A549 (cell line): Measurements from ENCODE around the gene BCL2. TPM values are rescaled to one million over a fixed set of nuclear protein-coding genes. Genes with fewer than 3 reads are reported as not detected.

Source experiments
- ATAC-seq, 2 experiments: fragments of 200-7000 bp in 1 of 2; fragments of >200 bp in 1 of 2; cut with Nextera tagmentation in 1 of 2; cut with Tn5 transposase in 1 of 2; 3 replicates each; pipeline versions ENCODE4 v1.8.0 to v1.9.1; 2018 to 2020; ENCODE audit warnings: mild to moderate bottlenecking in 1 of 2, moderate library complexity in 1 of 2
- CTCF ChIA-PET: fragments of 300-600 bp; sonication (Branson Sonifier 250); formaldehyde crosslinking; extraction: SDS; loops from one replicate; lab custom pipeline; 2021; ENCODE audit warnings: antibody characterized with exemption, inconsistent platforms; lab: Yijun Ruan, JAX
- POLR2A ChIA-PET: fragments of 350-600 bp; formaldehyde crosslinking; extraction: SDS; loops from one replicate; lab custom pipeline; 2021; ENCODE audit warnings: antibody characterized with exemption, inconsistent platforms; lab: Yijun Ruan, JAX
- DNase-seq, 2 experiments: peaks; one replicate each; pipeline versions ENCODE4 v3.0.0 to v3.0.0-alpha.2; 2011 to 2016; ENCODE audit warnings: low read depth in 1 of 2, low spot score in 1 of 2
- FAIRE-seq: peaks from 2 replicates; lab custom pipeline; 2011; peaks lifted over from hg19 to GRCh38; lab: Jason Lieb, UNC
- H3K27ac ChIP-seq, 2 experiments: fragments of >200 bp; sonication (Bioruptor Twin); formaldehyde crosslinking; 3 replicates each; pipeline ENCODE4 v1.5.1; 2016 to 2017
- H3K4me1 ChIP-seq: fragments of >200 bp; sonication (Bioruptor Twin); formaldehyde crosslinking; 3 replicates; pipeline ENCODE4 v1.6.1; 2016
- H3K4me2 ChIP-seq: fragments of >200 bp; sonication (Bioruptor Twin); formaldehyde crosslinking; 3 replicates; pipeline ENCODE4 v1.6.1; 2016
- H3K4me3 ChIP-seq: fragments of >200 bp; sonication (Bioruptor Twin); formaldehyde crosslinking; 3 replicates; pipeline ENCODE4 v1.5.1; 2016
- H3K9me3 ChIP-seq: fragments of >200 bp; sonication (Bioruptor Twin); formaldehyde crosslinking; 3 replicates; pipeline ENCODE4 v1.6.1; 2016
- CHD2 ChIP-seq: fragments of 150-350 bp; IDR thresholded peaks from 2 replicates; pipeline ENCODE4 v1.6.1; 2014; ENCODE audit warnings: low read length; ENCODE audit not compliant: partially characterized antibody
- CTCF ChIP-seq: fragments of >200 bp; sonication (Bioruptor Twin); formaldehyde crosslinking; IDR thresholded peaks from 3 replicates; pipeline ENCODE4 v1.5.1; 2016
- HDAC2 ChIP-seq: fragments of 200-600 bp; sonication (generic); IDR thresholded peaks from 2 replicates; pipeline ENCODE4 v1.6.1; 2016
- HMGXB4 ChIP-seq: fragments of 250-450 bp; sonication (Bioruptor Pico); IDR thresholded peaks from 2 replicates; pipeline ENCODE4 v1.5.0; 2021; ENCODE audit warnings: mild to moderate bottlenecking, moderate library complexity, borderline replicate concordance
- HOXA7 ChIP-seq: fragments of 250-450 bp; sonication (Bioruptor Pico); IDR thresholded peaks from 2 replicates; pipeline ENCODE4 v1.5.0; 2020; ENCODE audit warnings: mild to moderate bottlenecking, moderate library complexity
- HOXB13 ChIP-seq: fragments of 250-450 bp; sonication (Bioruptor Pico); IDR thresholded peaks from 2 replicates; pipeline ENCODE4 v1.5.0; 2020; ENCODE audit warnings: low read depth, mild to moderate bottlenecking, moderate library complexity
- HOXB5 ChIP-seq: fragments of 250-450 bp; sonication (Bioruptor Pico); IDR thresholded peaks from 2 replicates; pipeline ENCODE4 v1.5.0; 2020; ENCODE audit warnings: mild to moderate bottlenecking, moderate library complexity
- KDM5A ChIP-seq: fragments of 200-600 bp; sonication (generic); IDR thresholded peaks from 2 replicates; pipeline ENCODE4 v1.6.1; 2016; ENCODE audit warnings: antibody characterized with exemption, mild to moderate bottlenecking
- MYC ChIP-seq: IDR thresholded peaks from 2 replicates; pipeline ENCODE4 v1.6.1; 2012; ENCODE audit warnings: mild to moderate bottlenecking, inconsistent platforms, low read length, improper control_type of control experiment, borderline replicate concordance
- NFE2L2 ChIP-seq: fragments of 150-350 bp; conservative IDR thresholded peaks from 2 replicates; pipeline ENCODE4 v1.6.1; 2014; ENCODE audit warnings: low read length
- PHF8 ChIP-seq: fragments of 200-600 bp; sonication (generic); IDR thresholded peaks from 2 replicates; pipeline ENCODE4 v1.6.1; 2016; ENCODE audit warnings: low read depth, mild to moderate bottlenecking, antibody characterized with exemption, moderate library complexity, borderline replicate concordance
- RAD21 ChIP-seq, 2 experiments: fragments of >200 bp in 1 of 2; sonication (Bioruptor Twin) in 1 of 2; formaldehyde crosslinking in 1 of 2; IDR thresholded peaks in 1 of 2; conservative IDR thresholded peaks in 1 of 2; 2 replicates in 1 of 2; 3 replicates in 1 of 2; pipeline ENCODE4 v1.6.1; 2012 to 2018; ENCODE audit warnings: inconsistent platforms in 1 of 2
- RARB ChIP-seq: fragments of 250-450 bp; sonication (Bioruptor Pico); IDR thresholded peaks from 2 replicates; pipeline ENCODE4 v1.8.0; 2021; ENCODE audit warnings: mild to moderate bottlenecking, moderate library complexity
- RNF2 ChIP-seq: fragments of 200-600 bp; sonication (generic); IDR thresholded peaks from 2 replicates; pipeline ENCODE4 v1.6.1; 2016; ENCODE audit warnings: low read depth, mild to moderate bottlenecking, antibody characterized with exemption, moderate library complexity, borderline replicate concordance
- TFCP2L1 ChIP-seq: fragments of 250-450 bp; sonication (Bioruptor Pico); IDR thresholded peaks from 2 replicates; pipeline ENCODE4 v1.5.0; 2021; ENCODE audit warnings: mild to moderate bottlenecking
- USF2 ChIP-seq: fragments of 450-650 bp; IDR thresholded peaks from 2 replicates; pipeline ENCODE4 v1.6.1; 2014; ENCODE audit warnings: antibody characterized with exemption
- ZC3H11A ChIP-seq: fragments of 450-650 bp; IDR thresholded peaks from 2 replicates; pipeline ENCODE4 v1.6.1; 2014; ENCODE audit warnings: antibody characterized with exemption, mild to moderate bottlenecking
- ZFP36 ChIP-seq: fragments of 450-650 bp; IDR thresholded peaks from 2 replicates; pipeline ENCODE4 v1.6.1; 2014; ENCODE audit warnings: borderline replicate concordance; ENCODE audit not compliant: partially characterized antibody
- WGBS: methylation state at CpG from one replicate; pipeline ENCODE4 v1.1.6; 2017; ENCODE audit errors: missing lambda C conversion rate; 5-methylcytosine and 5-hydroxymethylcytosine counted together
- polyA plus RNA-seq, 4 experiments: library from polyadenylated mRNA; depleted of rRNA in 3 of 4; stranded (reverse); fragments of >200 nt; fragmentation: RNase III in 1 of 4; extraction: RNeasy Plus Mini Kit Qiagen cat#74134 plus additional on column Dnase treatment in 1 of 4; gene quantifications; 2 replicates in 3 of 4; 3 replicates in 1 of 4; pipeline ENCODE4 v1.2.3, GENCODE V29; 2011 to 2017

BCL2 gene
- polyA plus RNA-seq, 2 of the 4 experiments (the other 2 are of a cell fraction): 0.50 to 0.61 TPM

- Histone ChIP-seq H3K4me1 (peaks cover 10% of the 10 kb centered on the region; the same call in 2 of the 3 replicates), H3K9me3 (no peaks in the 10 kb centered on the region), H3K27ac (no peak overlapping the region), H3K4me2 (no peak overlapping the region), H3K4me3 (no peak overlapping the region)
- FAIRE-seq (no peak), DNase-seq (no peak), ATAC-seq (no peak)
- ChIA-PET CTCF (no interaction called here), POLR2A (no interaction called here)
- no peak for TF ChIP-seq HOXB5
- no peak for TF ChIP-seq HOXA7
- TF ChIP-seq TFCP2L1 (CRISPR knock-in tag): no peak
- TF ChIP-seq USF2: no peak
- no peak for TF ChIP-seq CHD2
- TF ChIP-seq MYC: no peak
- TF ChIP-seq ZC3H11A: no peak
- TF ChIP-seq PHF8: no peak
- TF ChIP-seq HDAC2: no peak
- no peak for TF ChIP-seq ZFP36
- no peak for TF ChIP-seq NFE2L2
- TF ChIP-seq CTCF: no peak
- 42% methylated on average over 12 of the region's 12 CpGs for WGBS
These were observed 153.4 kb downstream of the BCL2 start for GRCh38 chr18:63166142-63166541.

GRCh38 chr18:63164396-63164795, 155.2 kb downstream of the BCL2 start:
- FAIRE-seq (no peak), ATAC-seq (no peak), DNase-seq (no peak)
- Histone ChIP-seq H3K4me1 (peaks cover 10% of the 10 kb centered on the region; the same call in 2 of the 3 replicates), H3K4me3 (no peak overlapping the region), H3K9me3 (no peaks in the 10 kb centered on the region), H3K4me2 (no peak overlapping the region), H3K27ac (no peak overlapping the region)
- WGBS: 13% methylated on average over 1 of the region's 1 CpG
- ChIA-PET POLR2A (no interaction called here), CTCF (interaction anchor here (0.8 to 1.0 kb wide), 2 partner anchors 10 to 21 kb away, joined by 3 read pairs; no protein-coding TSS in a partner anchor)
- TF ChIP-seq KDM5A (no peak), HMGXB4 (CRISPR knock-in tag) (no peak), HOXB13 (no peak), CHD2 (no peak), RAD21 (conservative IDR thresholded peaks at IDR 0.05 in 1 of 2, IDR thresholded peaks at IDR 0.05 in 1 of 2) (no peak), RNF2 (no peak), RARB (CRISPR knock-in tag) (no peak), ZFP36 (no peak)
